ENCODE data around the gene CCDC70. TPM values are rescaled to one million over a fixed set of nuclear protein-coding genes. Genes with fewer than 3 reads are reported as not detected.

The CCDC70 gene
- total RNA-seq, 4 donors from 2014 or later = not detected

DNA sequence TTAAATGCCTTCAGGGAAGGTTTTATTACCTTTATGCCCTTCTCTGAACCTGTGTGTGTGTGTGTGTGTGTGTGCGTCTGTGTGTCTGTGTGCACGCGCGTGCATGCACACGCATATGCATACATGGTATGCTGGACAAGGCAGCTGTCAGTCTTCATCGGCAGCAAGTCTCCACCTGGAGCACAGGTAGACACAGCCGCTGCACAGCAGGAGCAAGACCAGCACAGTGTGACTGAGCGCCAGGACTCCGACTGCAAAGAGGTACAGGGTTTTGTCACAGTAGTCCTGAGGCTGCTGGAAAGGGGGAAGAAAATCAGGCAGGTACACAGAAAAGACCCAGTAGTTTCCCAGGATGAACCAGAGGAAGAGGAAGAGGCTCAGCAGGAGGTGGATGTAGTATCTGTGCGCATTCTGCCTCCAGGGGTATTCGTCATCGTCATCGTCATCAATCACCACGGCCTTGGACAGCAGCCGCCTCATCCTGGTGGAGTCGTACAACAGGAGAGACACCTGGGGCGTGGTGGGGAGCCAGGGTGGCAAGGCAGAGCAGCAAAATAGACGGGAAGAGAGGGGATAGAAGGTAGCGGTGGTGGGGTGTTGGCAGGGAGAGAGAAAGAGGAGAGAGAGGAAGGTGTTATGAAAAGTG lies 45.0 kb upstream of the CCDC70 start:
- H3K4me3 ChIP-seq = no peak overlapping the region
- H3K27me3 ChIP-seq = no peaks in the 10 kb centered on the region
- no peak for DNase-seq (ENCODE audit: extremely low spot score)
- H3K27ac ChIP-seq (replicated peaks in 1 of 4) = no peak overlapping the region
- no peaks in the 10 kb centered on the region for H3K9me3 ChIP-seq
- peaks cover 19 to 23% (median 20%) of the 10 kb centered on the region in 4 donors for H3K4me1 ChIP-seq
- WGBS = 83% methylated on average over 19 of the region's 19 CpGs
- H3K36me3 ChIP-seq = no peaks in the 10 kb centered on the region
- TF ChIP-seq, protein P1, sequence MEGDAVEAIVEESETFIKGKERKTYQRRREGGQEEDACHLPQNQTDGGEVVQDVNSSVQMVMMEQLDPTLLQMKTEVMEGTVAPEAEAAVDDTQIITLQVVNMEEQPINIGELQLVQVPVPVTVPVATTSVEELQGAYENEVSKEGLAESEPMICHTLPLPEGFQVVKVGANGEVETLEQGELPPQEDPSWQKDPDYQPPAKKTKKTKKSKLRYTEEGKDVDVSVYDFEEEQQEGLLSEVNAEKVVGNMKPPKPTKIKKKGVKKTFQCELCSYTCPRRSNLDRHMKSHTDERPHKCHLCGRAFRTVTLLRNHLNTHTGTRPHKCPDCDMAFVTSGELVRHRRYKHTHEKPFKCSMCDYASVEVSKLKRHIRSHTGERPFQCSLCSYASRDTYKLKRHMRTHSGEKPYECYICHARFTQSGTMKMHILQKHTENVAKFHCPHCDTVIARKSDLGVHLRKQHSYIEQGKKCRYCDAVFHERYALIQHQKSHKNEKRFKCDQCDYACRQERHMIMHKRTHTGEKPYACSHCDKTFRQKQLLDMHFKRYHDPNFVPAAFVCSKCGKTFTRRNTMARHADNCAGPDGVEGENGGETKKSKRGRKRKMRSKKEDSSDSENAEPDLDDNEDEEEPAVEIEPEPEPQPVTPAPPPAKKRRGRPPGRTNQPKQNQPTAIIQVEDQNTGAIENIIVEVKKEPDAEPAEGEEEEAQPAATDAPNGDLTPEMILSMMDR (IDR thresholded peaks at IDR 0.05) = no peak
- TF ChIP-seq EP300 (IDR thresholded peaks at IDR 0.05) (no peak), POLR2AphosphoS5 (IDR thresholded peaks at IDR 0.05) (no peak), POLR2A (IDR thresholded peaks at IDR 0.05; ENCODE audit: low read depth) (no peak)
- intact Hi-C loops (cut with DNase I) = loop anchor here (10.0 kb wide), 1 partner anchor 188 kb away; no protein-coding TSS in a partner anchor

GRCh38 chr13:51817717-51818116 lies 44.1 kb upstream of the CCDC70 start:
- Histone ChIP-seq H3K4me1 (peaks cover 19 to 23% (median 20%) of the 10 kb centered on the region in 4 donors), H3K9me3 (no peaks in the 10 kb centered on the region), H3K27ac (replicated peaks in 1 of 4) (no peak overlapping the region), H3K36me3 (no peaks in the 10 kb centered on the region), H3K27me3 (no peaks in the 10 kb centered on the region), H3K4me3 (no peak overlapping the region)
- intact Hi-C loops (cut with DNase I) = loop anchor here (10.0 kb wide), 1 partner anchor 187 kb away; no protein-coding TSS in a partner anchor
- no peak for DNase-seq (ENCODE audit: extremely low spot score)
- 80% methylated on average over 5 of the region's 8 CpGs for WGBS
- no peak for TF ChIP-seq POLR2AphosphoS5 (IDR thresholded peaks at IDR 0.05)
- TF ChIP-seq EP300 (IDR thresholded peaks at IDR 0.05) = no peak
- no peak for TF ChIP-seq POLR2A (IDR thresholded peaks at IDR 0.05; ENCODE audit: low read depth)
- TF ChIP-seq, protein P1 (IDR thresholded peaks at IDR 0.05) = no peak

- Histone ChIP-seq H3K27ac (replicated peaks in 1 of 4) (no peak overlapping the region), H3K4me3 (no peak overlapping the region), H3K36me3 (no peaks in the 10 kb centered on the region), H3K27me3 (no peaks in the 10 kb centered on the region), H3K9me3 (no peaks in the 10 kb centered on the region), H3K4me1 (peaks cover 19 to 23% (median 20%) of the 10 kb centered on the region in 4 donors)
- intact Hi-C loops (cut with DNase I) = loop anchor here (10.0 kb wide), 1 partner anchor 187 kb away; no protein-coding TSS in a partner anchor
- no peak for TF ChIP-seq POLR2AphosphoS5 (IDR thresholded peaks at IDR 0.05)
- TF ChIP-seq POLR2A (IDR thresholded peaks at IDR 0.05; ENCODE audit: low read depth) = no peak
- TF ChIP-seq, protein P1 (IDR thresholded peaks at IDR 0.05) = no peak
- TF ChIP-seq EP300 (IDR thresholded peaks at IDR 0.05) = no peak
- no peak for DNase-seq (ENCODE audit: extremely low spot score)
- 94% methylated on average over 4 of the region's 4 CpGs for WGBS
Measured at GRCh38 chr13:51818276-51818675, 43.5 kb upstream of the CCDC70 start.

- Histone ChIP-seq H3K36me3 (no peaks in the 10 kb centered on the region), H3K4me1 (peaks cover 20 to 23% (median 21%) of the 10 kb centered on the region in 4 donors), H3K4me3 (no peak overlapping the region), H3K27me3 (no peaks in the 10 kb centered on the region), H3K9me3 (no peaks in the 10 kb centered on the region), H3K27ac (replicated peaks in 1 of 4) (no peak overlapping the region)
- intact Hi-C loops (cut with DNase I) = loop anchor here (10.0 kb wide), 1 partner anchor 186 kb away; no protein-coding TSS in a partner anchor
- 68% methylated on average over 9 of the region's 9 CpGs for WGBS
- no peak for TF ChIP-seq POLR2AphosphoS5 (IDR thresholded peaks at IDR 0.05)
- TF ChIP-seq POLR2A (IDR thresholded peaks at IDR 0.05; ENCODE audit: low read depth) = no peak
- TF ChIP-seq, protein P1 (IDR thresholded peaks at IDR 0.05) = no peak
- no peak for DNase-seq (ENCODE audit: extremely low spot score)
Measured at GRCh38 chr13:51818781-51819511, 42.8 kb upstream of the CCDC70 start.
